CD4-positive, alpha-beta T cell treated with Interleukin-15 for 1 hour (primary cell): Measurements from ENCODE around the gene NAV1.
"Not testable (repeated sequence)": the region's sequence is repeated elsewhere in the genome, so short reads cannot be mapped to it uniquely, and the experiment has no call there.

Source experiments
- DNase-seq: peaks from one replicate; pipeline ENCODE4 v3.0.0-alpha.2; 2020

Gene NAV1

GRCh38 chr1:201565771-201566528 lies 27.0 kb downstream of the NAV1 start:
- DNase-seq, result no peak

GRCh38 chr1:201566529-201566823 lies 27.5 kb downstream of the NAV1 start:
- DNase-seq, result no peak

GRCh38 chr1:201566933-201567801 lies 28.2 kb downstream of the NAV1 start:
- no peak for DNase-seq

- DNase-seq, result no peak
These were observed 29.3 kb downstream of the NAV1 start for GRCh38 chr1:201568265-201568664.

- no peak for DNase-seq
These were observed 29.9 kb downstream of the NAV1 start for GRCh38 chr1:201568859-201569294.

GRCh38 chr1:201570181-201570885 lies 31.4 kb downstream of the NAV1 start:
- DNase-seq, result no peak

- DNase-seq, result no peak
These were observed 32.1 kb downstream of the NAV1 start for GRCh38 chr1:201570886-201571624.

GRCh38 chr1:201573030-201573429 lies 34.1 kb downstream of the NAV1 start:
- no peak for DNase-seq

GRCh38 chr1:201573923-201574322 lies 35.0 kb downstream of the NAV1 start:
- no peak for DNase-seq

GRCh38 chr1:201575912-201576311 lies 37.0 kb downstream of the NAV1 start:
- no peak for DNase-seq

GRCh38 chr1:201576914-201577313 lies 38.0 kb downstream of the NAV1 start:
- DNase-seq, result no peak

GRCh38 chr1:201578008-201578888 lies 39.3 kb downstream of the NAV1 start:
- DNase-seq, result no peak

- not testable (repeated sequence) for DNase-seq
These were observed 42.4 kb downstream of the NAV1 start for GRCh38 chr1:201581371-201581770.

- no peak for DNase-seq
These were observed 43.9 kb downstream of the NAV1 start for GRCh38 chr1:201582705-201583442.

GRCh38 chr1:201583663-201584062 lies 44.7 kb downstream of the NAV1 start:
- DNase-seq, result no peak

- DNase-seq, result no peak
These were observed 45.7 kb downstream of the NAV1 start for GRCh38 chr1:201584471-201585092.

GRCh38 chr1:201585093-201585483 lies 46.2 kb downstream of the NAV1 start:
- no peak for DNase-seq

- no peak for DNase-seq
These were observed 47.0 kb downstream of the NAV1 start for GRCh38 chr1:201585901-201586300.

GRCh38 chr1:201586806-201587205 lies 47.9 kb downstream of the NAV1 start:
- no peak for DNase-seq

- no peak for DNase-seq
These were observed 48.8 kb downstream of the NAV1 start for GRCh38 chr1:201587729-201588128.
